GM18511 (cell line): ENCODE data around the gene ESRP2.

Experiments used
- ATAC-seq: cut with Tn5 transposase; IDR thresholded peaks from one replicate; pipeline ENCODE4 v1.9.1; 2021; ENCODE audit warnings: mild to moderate bottlenecking, moderate library complexity; ENCODE audit not compliant: unreplicated experiment

Gene ESRP2

DNA sequence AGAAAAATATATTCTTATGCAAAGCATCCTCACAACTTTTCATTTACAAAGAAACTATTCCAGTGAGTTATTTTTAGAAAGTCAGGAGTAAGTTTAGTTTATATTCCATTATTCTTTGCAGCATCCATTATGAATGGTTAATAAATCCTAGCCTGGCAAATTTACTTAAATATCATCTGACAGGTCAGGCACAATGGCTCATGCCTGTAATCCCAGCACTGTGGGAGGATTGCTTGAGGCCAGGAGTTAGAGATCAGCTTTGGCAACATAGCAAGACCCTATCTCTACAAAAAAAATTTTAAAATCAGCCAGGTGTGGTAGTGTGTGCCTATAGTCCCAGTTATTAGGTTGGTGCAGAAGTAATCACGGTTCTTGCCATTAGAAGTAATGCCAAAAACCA is 12.9 kb downstream of the ESRP2 start:
- no peak for ATAC-seq

GRCh38 chr16:68219725-68220351 is 16.1 kb downstream of the ESRP2 start:
- no peak for ATAC-seq

DNA sequence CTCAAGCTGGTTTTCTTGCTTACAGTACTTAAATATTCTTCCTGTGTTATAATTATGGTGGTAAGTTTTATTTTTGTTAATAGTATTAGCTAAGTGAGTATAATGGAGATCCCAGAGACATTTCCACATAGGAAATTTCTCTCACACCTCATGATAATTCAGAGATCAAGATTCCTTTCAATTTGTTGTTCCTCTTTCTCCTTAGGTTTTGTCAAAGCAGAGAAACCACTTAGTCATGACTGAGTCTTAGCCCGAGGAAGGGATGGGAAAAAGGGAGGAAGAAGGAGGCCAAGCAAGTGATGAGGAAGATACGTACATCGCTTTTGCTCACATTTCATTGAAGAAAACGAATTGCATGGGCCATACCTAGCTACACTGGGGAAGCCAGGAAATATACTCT is 18.4 kb downstream of the ESRP2 start:
- ATAC-seq: no peak

- no peak for ATAC-seq
These were observed 19.7 kb downstream of the ESRP2 start for GRCh38 chr16:68216240-68216639.

- ATAC-seq: no peak
These were observed 20.6 kb downstream of the ESRP2 start for GRCh38 chr16:68215302-68215701.

DNA sequence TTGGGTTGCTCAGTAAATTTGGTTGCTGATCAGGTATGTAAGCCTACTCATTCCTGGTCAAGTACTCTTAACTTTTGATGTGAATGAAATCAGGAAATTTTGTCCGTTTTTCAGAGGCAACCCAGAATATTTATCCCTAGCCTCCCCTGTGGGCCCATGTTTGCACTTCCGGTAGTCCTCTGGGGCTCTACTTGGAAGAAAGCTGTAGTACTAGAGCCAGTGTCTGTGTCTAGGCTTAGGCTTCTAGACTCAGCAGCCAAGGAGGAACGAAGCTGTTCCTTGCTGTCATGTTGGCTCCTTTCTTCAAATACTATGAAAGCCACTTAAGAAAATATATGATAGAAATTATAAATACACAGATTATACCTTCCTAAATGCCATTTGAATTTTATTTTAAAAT is 21.2 kb downstream of the ESRP2 start:
- no peak for ATAC-seq

- ATAC-seq: no peak
These were observed 29.7 kb downstream of the ESRP2 start for GRCh38 chr16:68206245-68206644.

- no peak for ATAC-seq
These were observed 33.8 kb downstream of the ESRP2 start for GRCh38 chr16:68202091-68202519.

DNA sequence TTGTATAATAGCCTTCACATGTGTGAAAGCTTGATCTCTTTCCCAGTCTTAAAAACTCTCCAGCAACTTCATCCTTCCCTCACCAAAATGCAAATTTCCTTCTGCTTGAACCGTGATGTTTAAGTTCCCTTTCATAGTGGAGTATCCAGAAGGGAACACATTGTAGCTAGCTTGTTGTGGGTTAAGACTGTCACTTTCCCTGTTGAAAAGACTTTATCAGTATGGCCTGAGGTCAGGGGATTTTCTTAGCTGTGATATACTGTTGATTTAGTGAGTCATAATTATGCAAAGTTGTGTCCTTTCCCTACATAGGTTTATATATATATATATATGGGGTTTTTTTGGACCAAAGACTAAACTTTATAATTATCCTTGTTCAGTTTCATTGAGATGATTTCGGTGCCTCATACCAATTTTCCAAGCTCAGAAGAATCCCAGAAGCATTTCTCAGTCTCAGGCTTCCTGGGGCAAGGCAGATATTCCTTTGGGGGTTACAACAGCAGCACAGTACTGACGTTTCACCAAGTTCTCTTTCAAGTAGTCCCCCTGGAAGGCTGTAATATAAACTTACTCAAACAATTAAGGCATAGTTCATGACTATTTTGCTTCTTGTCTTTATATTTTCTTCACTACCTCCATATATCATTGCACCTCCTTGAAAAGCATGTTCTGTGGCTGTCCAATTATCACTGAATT is 35.7 kb downstream of the ESRP2 start:
- no peak for ATAC-seq

DNA sequence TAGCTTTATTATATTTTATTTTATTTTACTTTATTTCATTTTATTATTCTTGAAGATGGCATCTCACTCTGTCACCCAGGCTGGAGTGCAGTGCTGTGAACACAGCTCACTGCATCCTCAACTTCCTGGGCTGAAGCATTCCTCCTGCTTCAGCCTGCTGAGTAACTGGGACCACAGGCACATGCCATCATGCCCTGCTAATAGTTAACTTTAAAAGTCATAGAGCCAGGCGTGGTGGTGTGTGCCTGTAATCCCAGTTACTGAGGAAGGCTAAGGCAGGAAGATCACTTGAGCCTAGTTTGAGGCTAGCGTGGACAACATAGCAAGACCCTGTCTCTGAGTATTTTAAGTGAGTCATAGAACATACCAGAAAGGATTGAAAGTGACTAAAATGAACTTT is 38.7 kb downstream of the ESRP2 start:
- no peak for ATAC-seq

- ATAC-seq: no peak
These were observed 41.7 kb downstream of the ESRP2 start for GRCh38 chr16:68194251-68194650.

GRCh38 chr16:68190736-68191510 is 45.0 kb downstream of the ESRP2 start:
- no peak for ATAC-seq

- no peak for ATAC-seq
These were observed 45.8 kb downstream of the ESRP2 start for GRCh38 chr16:68190081-68190480.

DNA sequence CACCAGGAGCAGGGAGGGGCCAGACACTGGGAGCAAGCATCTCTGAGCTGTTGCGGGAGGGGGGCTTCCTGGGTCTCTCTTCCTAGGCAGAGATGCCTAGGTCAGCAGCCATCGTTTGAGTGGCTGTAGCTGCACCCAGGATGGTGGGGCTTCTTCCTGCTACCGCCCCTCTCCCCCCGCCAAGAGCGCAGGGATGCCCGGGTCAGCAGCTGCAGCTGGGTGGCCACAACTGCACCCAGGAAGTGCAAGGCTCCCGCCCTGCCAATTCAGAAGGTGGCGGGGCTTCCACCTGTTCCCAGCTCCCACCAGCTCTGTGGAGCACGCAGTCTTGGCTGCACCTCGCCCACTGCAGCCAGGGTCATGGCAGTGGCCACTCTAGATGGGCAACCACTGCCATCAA is 47.8 kb downstream of the ESRP2 start:
- ATAC-seq: no peak

- no peak for ATAC-seq
These were observed 48.4 kb downstream of the ESRP2 start for GRCh38 chr16:68187505-68187904.

DNA sequence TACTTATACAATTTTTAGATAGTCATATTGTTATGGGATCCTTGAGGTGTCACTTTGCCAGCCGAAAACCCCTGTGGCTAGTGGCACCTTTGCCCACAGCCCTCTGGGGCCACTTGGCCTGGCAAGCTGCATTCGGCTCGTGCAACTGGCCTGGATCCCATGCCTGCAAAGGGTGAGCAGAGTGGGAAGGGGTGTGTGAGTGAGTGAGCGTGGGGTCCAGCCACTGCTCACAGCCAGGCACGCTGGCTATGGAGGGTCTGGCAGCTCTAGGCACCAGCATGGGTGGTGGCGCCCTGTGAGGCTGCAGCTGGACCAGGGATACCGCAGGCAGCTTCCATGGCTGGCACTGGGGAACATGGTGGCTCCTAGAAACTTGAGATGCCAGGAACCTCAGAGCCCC is 49.0 kb downstream of the ESRP2 start:
- no peak for ATAC-seq

DNA sequence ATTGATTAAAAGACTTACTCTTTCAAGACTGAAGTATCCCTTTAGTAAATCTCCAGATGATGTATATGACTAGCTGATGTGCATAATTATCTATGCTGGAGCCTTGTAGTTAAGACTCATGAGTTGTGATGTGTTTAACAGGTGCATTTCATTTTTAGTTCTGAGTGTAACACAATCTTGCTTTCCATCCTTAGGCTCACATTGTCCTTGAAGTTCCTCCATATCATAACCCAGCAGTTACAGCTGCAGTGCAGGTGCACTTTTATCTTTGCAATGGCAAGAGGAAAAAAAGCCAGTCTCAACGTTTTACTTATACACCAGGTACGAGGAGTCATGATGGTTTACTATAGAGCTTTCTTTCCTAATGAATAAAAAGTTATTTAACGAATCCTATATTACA is 52.9 kb downstream of the ESRP2 start:
- no peak for ATAC-seq

DNA sequence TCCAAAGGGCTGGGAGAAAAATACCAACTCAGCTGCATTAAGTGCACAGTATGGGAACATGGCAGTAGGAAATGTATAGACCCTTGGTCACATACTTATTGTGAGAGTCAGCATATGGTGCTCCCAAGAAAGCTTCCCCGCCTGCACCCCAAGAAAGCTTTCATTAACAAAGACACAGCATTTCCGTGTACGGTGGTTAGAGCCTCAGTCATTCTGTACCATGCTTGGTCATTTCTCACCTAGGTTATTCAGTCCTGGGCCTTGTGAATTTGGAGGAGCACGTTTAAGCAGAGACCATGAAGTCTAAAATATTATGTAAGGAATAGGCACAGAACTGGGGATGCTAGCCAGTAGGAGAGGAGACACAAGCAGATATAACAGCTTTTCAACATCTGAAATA is 56.1 kb downstream of the ESRP2 start:
- ATAC-seq: no peak

DNA sequence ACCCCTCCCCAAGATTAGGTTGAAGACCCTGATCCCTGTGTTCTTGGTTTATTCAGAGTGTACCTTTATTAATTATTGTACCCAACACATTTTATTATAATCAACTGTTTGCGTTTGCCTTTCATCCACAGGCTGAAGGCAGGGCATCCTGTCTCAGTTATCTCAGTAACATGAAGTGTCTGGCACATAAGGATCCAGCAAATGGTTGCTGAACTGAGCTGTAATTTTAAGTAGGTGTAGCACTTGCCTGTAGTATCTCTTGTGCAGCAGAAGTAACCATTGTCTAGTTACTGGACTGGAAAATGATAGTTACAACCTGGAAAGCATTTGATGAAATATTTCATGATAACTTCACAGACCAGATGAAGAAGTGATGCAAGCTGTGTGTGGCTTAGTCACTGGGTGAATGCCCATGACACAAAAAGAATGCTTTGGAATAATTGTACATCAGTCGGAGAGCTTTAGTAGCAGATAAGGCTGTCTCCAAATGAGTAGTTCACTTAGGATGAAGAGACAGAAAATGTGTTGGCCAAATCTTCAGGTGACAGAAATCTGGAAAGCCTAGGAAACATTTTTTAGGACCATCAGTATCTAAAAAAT is 56.6 kb downstream of the ESRP2 start:
- no peak for ATAC-seq
